ENCODE data around the gene PHACTR1.
"Not testable (repeated sequence)": the region's sequence is repeated elsewhere in the genome, so short reads cannot be mapped to it uniquely, and the experiment has no call there.

Gene PHACTR1

DNA sequence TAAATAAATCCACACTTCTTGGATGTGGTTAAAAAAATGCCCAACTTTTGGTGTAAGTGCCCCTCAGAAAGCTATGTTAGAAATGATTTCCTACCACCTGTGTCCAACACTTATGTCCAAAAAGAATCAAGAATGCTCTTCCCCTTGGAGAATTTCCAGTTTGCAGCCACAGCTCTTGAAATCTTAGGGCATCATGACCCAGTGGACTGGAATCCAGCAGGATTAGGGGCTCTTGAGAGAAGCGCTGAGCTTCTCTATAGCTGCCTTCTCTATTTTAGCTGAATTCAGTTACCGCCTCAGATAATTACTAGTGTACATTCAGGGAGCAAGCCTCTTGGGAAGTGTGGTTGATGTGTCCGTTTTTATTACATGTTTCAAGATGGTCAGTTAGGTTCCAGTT, 2.5 kb downstream of the PHACTR1 start:
- TF ChIP-seq CTCF (conservative IDR thresholded peaks at IDR 0.05; ENCODE audit: low read depth, low read length), result no peak
- no peak for DNase-seq (ENCODE audit: low read depth)
- no peak overlapping the region for H3K4me3 ChIP-seq (ENCODE audit: low read length)

- no peak for DNase-seq (ENCODE audit: low read depth)
- TF ChIP-seq CTCF (conservative IDR thresholded peaks at IDR 0.05; ENCODE audit: low read depth, low read length), result no peak
- no peak overlapping the region for H3K4me3 ChIP-seq (ENCODE audit: low read length)
Measured at GRCh38 chr6:12720310-12720709, 3.7 kb downstream of the PHACTR1 start.

DNA sequence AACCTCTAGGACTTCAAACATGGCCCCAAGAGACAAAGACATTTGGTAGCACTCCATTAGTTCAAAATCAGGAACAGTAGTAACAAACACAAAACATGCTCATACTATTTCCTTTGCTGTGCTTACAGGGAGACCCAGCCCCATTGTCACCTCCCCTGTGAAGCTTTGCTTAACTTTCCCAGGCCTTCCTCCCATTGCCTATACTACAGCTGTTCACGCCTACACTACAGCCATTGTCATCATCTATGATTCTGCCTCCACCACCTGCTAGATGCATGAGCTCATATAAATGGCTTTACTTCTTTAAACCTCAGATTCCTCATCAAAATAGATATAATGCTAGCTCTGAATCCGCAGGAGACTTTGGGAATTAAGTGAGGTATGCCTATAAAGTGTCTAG, 8.7 kb downstream of the PHACTR1 start:
- no peak overlapping the region for H3K4me3 ChIP-seq (ENCODE audit: low read length)
- DNase-seq (ENCODE audit: low read depth), result no peak
- TF ChIP-seq CTCF (conservative IDR thresholded peaks at IDR 0.05; ENCODE audit: low read depth, low read length), result no peak

DNA sequence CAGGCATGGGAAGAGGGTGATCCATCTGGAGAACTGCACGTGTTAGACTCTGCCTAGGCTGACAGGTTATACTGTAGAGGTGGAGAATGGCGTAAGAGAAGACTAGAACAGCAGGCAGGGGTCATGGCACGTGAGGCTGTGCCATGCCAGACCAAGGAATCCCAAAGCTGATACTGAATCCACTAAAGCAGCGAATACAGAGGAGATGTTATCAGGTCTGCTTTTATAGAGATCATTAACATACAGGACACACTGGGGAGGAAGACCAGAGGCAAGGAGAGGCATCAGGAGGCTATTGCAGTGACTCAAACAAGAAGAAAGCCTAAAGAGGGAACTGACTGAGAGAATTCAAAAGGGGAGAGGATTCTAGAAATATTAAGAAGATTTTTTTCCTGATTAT, 12.9 kb downstream of the PHACTR1 start:
- DNase-seq (ENCODE audit: low read depth), result no peak
- no peak overlapping the region for H3K4me3 ChIP-seq (ENCODE audit: low read length)
- no peak for TF ChIP-seq CTCF (conservative IDR thresholded peaks at IDR 0.05; ENCODE audit: low read depth, low read length)

GRCh38 chr6:12730809-12731208, 14.2 kb downstream of the PHACTR1 start:
- not testable (repeated sequence) for DNase-seq (ENCODE audit: low read depth); H3K4me3 ChIP-seq (ENCODE audit: low read length)

DNA sequence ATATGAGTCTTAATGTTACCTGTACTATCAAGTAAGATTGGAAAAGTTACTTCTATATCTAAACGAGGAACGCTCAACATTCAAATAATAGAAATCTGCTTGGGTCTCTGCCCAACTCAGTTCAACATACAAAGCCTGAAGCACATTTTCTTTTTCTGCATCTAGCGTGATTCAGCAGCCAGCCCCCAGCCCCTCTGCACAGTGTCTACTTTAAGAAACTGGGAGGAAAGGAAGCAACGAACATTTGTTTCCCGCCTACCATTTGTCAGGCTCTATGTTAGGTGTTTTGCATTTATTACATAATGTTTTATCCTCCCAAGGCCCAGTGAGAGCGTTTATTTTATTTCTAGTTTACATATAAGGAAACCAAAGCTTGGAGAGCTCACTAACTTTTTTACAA, 17.3 kb downstream of the PHACTR1 start:
- no peak overlapping the region for H3K4me3 ChIP-seq (ENCODE audit: low read length)
- TF ChIP-seq CTCF (conservative IDR thresholded peaks at IDR 0.05; ENCODE audit: low read depth, low read length), result no peak
- no peak for DNase-seq (ENCODE audit: low read depth)

- TF ChIP-seq CTCF (conservative IDR thresholded peaks at IDR 0.05; ENCODE audit: low read depth, low read length), result no peak
- H3K4me3 ChIP-seq (ENCODE audit: low read length), result no peak overlapping the region
- DNase-seq (ENCODE audit: low read depth), result no peak
Measured at GRCh38 chr6:12735786-12736185, 19.2 kb downstream of the PHACTR1 start.

- TF ChIP-seq CTCF (conservative IDR thresholded peaks at IDR 0.05; ENCODE audit: low read depth, low read length), result no peak
- no peak for DNase-seq (ENCODE audit: low read depth)
- no peak overlapping the region for H3K4me3 ChIP-seq (ENCODE audit: low read length)
Measured at GRCh38 chr6:12748411-12748810, 31.8 kb downstream of the PHACTR1 start.
